Tibial artery (tissue), 4 donors: ENCODE data around the gene C8B.

Experiments used
- DNase-seq, 2 donors: peaks; one replicate each; pipeline ENCODE4 v3.0.0-alpha.2; 2019
- H3K27ac ChIP-seq, 2 donors: fragments of 200-600 bp; sonication (generic) in 1 of 2; 1 replicate in 1 of 2; 2 replicates in 1 of 2; pipeline ENCODE4 v1.5.1; 2018 to 2019; ENCODE audit warnings: mild to moderate bottlenecking in 1 of 2
- H3K27me3 ChIP-seq, 2 donors: fragments of 200-600 bp; sonication (generic) in 1 of 2; one replicate each; pipeline versions ENCODE4 v1.5.1 to v1.6.0; 2016 to 2019
- H3K36me3 ChIP-seq, 3 donors: fragments of 200-600 bp; sonication (generic) in 2 of 3; one replicate each; pipeline ENCODE4 v1.5.1; 2016 to 2019; ENCODE audit warnings: mild to moderate bottlenecking in 2 of 3
- H3K4me1 ChIP-seq, 4 donors: fragments of 200-600 bp; sonication (generic) in 2 of 4; 1 replicate in 3 of 4; 2 replicates in 1 of 4; pipeline ENCODE4 v1.5.1; 2016 to 2019
- H3K4me3 ChIP-seq, 2 donors: fragments of 200-600 bp; sonication (generic) in 1 of 2; 1 replicate in 1 of 2; 2 replicates in 1 of 2; pipeline ENCODE4 v1.5.1; 2018 to 2019; ENCODE audit warnings: mild to moderate bottlenecking in 2 of 2
- H3K9me3 ChIP-seq, 3 donors: fragments of 200-600 bp; sonication (generic) in 1 of 3; one replicate each; pipeline ENCODE4 v1.5.1; 2016 to 2019
- CTCF ChIP-seq, 2 experiments: fragments of 200-600 bp in 1 of 2; fragments of 450-650 bp in 1 of 2; IDR thresholded peaks; one replicate each; pipeline ENCODE4 v1.5.1; 2017 to 2019; ENCODE audit warnings: antibody characterized with exemption in 2 of 2, mild to moderate bottlenecking in 1 of 2, moderate library complexity in 1 of 2
- intact Hi-C: fragments of 100-400 bp; cut with DNase I; formaldehyde crosslinking; loops from one replicate; pipeline ENCODE4 v1.15.0; 2023; ENCODE audit warnings: low total_unique reads

Gene C8B

GRCh38 chr1:56966698-56966999 lies 834 bp upstream of the C8B start:
- intact Hi-C loops = no loop called here
- no peak overlapping the region for H3K4me3 ChIP-seq
- no peaks in the 10 kb centered on the region for H3K4me1 ChIP-seq
- peaks cover 0 to 5% (median 0%) of the 10 kb centered on the region in 3 donors for H3K9me3 ChIP-seq
- no peaks in the 10 kb centered on the region for H3K36me3 ChIP-seq
- DNase-seq = no peak
- H3K27ac ChIP-seq = no peak overlapping the region
- TF ChIP-seq CTCF (IDR thresholded peaks at IDR 0.05) = no peak
- H3K27me3 ChIP-seq = no peaks in the 10 kb centered on the region

- TF ChIP-seq CTCF (IDR thresholded peaks at IDR 0.05) = no peak
Measured at GRCh38 chr1:56965191-56965590, 624 bp downstream of the C8B start.

GRCh38 chr1:56964349-56965017 lies 1.3 kb downstream of the C8B start:
- no peaks in the 10 kb centered on the region for H3K4me1 ChIP-seq
- no peak for TF ChIP-seq CTCF (IDR thresholded peaks at IDR 0.05)
- intact Hi-C loops = no loop called here

More at GRCh38 chr1:56965191-56965590, 624 bp downstream of the C8B start:
- Histone ChIP-seq H3K9me3 (peaks cover 0 to 5% (median 0%) of the 10 kb centered on the region in 3 donors), H3K27me3 (no peaks in the 10 kb centered on the region), H3K27ac (no peak overlapping the region), H3K36me3 (no peaks in the 10 kb centered on the region), H3K4me1 (no peaks in the 10 kb centered on the region), H3K4me3 (no peak overlapping the region)
- DNase-seq = no peak
- intact Hi-C loops = no loop called here

GRCh38 chr1:56963667-56964066 lies 2.1 kb downstream of the C8B start:
- Histone ChIP-seq H3K4me3 (no peak overlapping the region), H3K27ac (no peak overlapping the region)
- intact Hi-C loops = no loop called here

More at GRCh38 chr1:56964349-56965017, 1.3 kb downstream of the C8B start:
- Histone ChIP-seq H3K36me3 (no peaks in the 10 kb centered on the region), H3K27ac (no peak overlapping the region), H3K27me3 (no peaks in the 10 kb centered on the region), H3K9me3 (peaks cover 0 to 5% (median 0%) of the 10 kb centered on the region in 3 donors), H3K4me3 (no peak overlapping the region)
- DNase-seq = no peak

GRCh38 chr1:56961426-56961825 lies 4.4 kb downstream of the C8B start:
- H3K36me3 ChIP-seq = no peaks in the 10 kb centered on the region
- H3K9me3 ChIP-seq = no peaks in the 10 kb centered on the region
- H3K27me3 ChIP-seq = peaks cover 0 to 4% of the 10 kb centered on the region in 2 donors
- intact Hi-C loops = no loop called here
- no peak for TF ChIP-seq CTCF (IDR thresholded peaks at IDR 0.05)
- H3K4me1 ChIP-seq = no peaks in the 10 kb centered on the region
- DNase-seq = no peak
- H3K4me3 ChIP-seq = no peak overlapping the region
- no peak overlapping the region for H3K27ac ChIP-seq

More at GRCh38 chr1:56963667-56964066, 2.1 kb downstream of the C8B start:
- Histone ChIP-seq H3K27me3 (peaks cover 0 to under 1% of the 10 kb centered on the region in 2 donors), H3K9me3 (peaks cover 0 to under 1% (median 0%) of the 10 kb centered on the region in 3 donors), H3K4me1 (no peaks in the 10 kb centered on the region), H3K36me3 (no peaks in the 10 kb centered on the region)
- DNase-seq = no peak
- no peak for TF ChIP-seq CTCF (IDR thresholded peaks at IDR 0.05)
